Ammon's horn (tissue), 1 donor: ENCODE data around the gene CD53.

Source experiments
- DNase-seq: peaks from one replicate; pipeline ENCODE4 v3.0.0-alpha.2; 2016; ENCODE audit warnings: low spot score

CD53 gene

GRCh38 chr1:110876748-110877341 is 3.9 kb downstream of the CD53 start:
- DNase-seq = no peak

DNA sequence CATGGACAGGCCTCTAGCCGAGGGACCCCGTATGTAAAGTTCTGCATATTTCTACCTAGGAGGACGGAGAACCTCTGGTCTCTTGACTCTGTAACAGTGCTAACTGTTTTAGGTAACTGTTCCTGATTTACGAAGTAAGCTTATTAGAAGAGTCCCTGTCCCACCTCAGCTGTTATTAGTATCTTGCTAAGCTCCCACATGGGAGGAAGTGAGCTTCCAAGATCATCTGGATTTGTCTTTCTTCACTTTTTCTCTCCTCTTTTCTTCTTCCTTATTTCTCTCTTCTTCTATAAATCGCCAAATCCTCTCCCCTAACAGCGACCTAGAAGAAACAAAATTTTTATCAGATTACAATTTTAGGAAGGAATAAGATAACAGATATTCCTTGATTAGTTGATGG is 4.4 kb downstream of the CD53 start:
- no peak for DNase-seq

DNA sequence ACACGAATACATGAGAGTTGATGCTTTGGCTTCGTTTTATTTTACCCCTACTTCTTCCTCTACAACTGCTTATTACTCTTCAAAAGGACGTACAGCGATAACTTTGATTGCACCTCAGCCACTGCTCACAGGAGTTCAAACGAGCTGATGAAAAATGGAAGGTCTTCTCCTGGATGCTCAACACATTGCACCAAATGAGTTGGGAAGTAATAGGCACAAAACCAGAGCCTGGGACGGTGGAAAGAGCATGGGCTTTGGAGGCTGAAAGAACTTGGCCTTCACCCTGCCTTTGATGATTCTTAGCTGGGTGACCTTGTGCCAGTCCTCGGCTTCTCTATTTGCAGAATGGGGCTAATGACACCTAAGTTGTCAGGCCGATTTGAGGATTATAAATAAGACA is 4.8 kb downstream of the CD53 start:
- DNase-seq = no peak

DNA sequence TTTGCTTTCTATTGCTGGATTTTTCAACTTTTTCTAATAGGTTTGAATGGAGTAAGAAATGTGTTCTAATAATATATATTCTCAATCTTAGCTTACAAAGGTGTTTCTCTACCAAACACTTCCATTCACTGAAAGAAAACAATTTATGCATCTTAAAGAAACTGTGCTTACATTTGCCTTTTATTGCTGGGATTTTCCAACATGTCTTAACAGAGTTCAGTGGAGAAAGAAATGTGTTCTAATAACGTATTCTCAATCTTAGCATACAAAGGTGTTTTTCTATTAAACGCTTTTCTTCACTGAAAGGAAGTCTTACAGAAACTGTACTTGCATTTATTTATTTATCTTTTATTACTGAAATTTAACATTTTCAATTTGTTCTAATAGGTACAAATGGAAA is 5.6 kb downstream of the CD53 start:
- no peak for DNase-seq

GRCh38 chr1:110878993-110879392 is 6.0 kb downstream of the CD53 start:
- DNase-seq = no peak

GRCh38 chr1:110879758-110880606 is 7.0 kb downstream of the CD53 start:
- DNase-seq = no peak

DNA sequence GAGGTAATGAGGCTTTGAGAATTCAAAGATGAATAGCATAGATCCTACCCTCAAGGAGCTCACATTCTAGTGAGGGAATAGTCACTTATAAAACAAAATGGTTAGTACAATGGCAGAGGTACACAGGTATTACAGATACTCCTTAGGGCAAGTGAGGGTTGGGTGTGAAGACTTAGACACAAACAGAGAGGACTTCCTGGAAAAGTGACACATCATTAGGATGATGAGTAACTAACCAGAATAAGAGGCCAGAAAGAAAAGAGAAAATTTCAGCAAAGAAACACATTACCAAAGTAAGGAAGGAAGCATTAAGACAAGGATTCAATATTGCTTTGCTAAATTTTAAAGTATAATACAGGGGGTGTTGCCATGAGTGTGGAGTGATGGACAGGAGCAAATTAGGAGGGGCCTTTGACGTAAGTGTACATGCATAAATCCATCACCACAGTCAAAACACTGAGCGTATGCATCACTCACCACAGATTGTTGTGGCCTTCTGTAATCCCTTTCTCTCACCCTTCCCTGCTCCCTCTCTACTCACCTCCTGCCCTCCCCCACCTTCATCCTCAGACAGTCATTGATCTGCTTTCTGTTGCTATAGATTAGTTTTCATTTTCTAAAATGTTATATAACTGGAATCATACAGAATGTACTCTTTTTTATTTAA is 7.9 kb downstream of the CD53 start:
- DNase-seq = no peak

GRCh38 chr1:110888049-110888448 is 15.1 kb downstream of the CD53 start:
- no peak for DNase-seq

- no peak for DNase-seq
Observed at GRCh38 chr1:110888641-110889040, 15.7 kb downstream of the CD53 start.

DNA sequence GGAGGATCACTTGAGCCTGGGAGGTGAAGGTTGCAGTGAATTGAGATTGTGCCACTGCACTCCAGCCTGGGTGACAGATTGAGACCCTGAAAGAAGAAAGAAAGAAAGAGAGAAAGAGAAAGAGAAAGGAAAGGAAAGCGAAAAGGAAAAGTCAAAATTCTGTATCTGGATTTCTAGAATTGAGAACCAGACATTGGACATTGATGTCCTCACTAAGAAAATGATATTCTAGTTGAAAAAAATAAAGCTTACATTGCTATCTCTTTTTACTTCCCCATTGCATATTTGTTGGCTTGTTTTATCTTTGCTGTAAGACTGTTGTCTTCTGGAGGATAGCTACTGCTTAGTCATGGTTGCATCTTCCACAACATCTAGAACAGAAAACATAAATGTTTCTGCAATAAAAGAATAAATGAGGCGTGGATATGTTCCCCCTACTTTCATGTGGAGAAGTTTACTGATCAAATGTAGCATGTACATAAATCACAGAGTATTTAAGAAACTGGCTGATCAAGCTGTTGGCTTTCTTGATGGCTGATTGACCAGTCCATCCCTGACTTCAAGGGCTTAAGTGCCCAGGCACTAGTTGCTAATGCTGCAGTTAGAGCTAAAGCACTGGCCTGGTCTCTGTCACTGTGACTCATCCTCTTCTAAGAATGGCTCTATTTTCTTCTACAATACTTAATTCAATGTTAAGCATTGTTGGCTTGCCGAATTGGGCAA is 17.7 kb downstream of the CD53 start:
- DNase-seq = no peak

- DNase-seq = no peak
Observed at GRCh38 chr1:110893908-110894490, 21.1 kb downstream of the CD53 start.

- DNase-seq = no peak
Observed at GRCh38 chr1:110896090-110896489, 23.1 kb downstream of the CD53 start.

- DNase-seq = no peak
Observed at GRCh38 chr1:110897681-110898080, 24.7 kb downstream of the CD53 start.

DNA sequence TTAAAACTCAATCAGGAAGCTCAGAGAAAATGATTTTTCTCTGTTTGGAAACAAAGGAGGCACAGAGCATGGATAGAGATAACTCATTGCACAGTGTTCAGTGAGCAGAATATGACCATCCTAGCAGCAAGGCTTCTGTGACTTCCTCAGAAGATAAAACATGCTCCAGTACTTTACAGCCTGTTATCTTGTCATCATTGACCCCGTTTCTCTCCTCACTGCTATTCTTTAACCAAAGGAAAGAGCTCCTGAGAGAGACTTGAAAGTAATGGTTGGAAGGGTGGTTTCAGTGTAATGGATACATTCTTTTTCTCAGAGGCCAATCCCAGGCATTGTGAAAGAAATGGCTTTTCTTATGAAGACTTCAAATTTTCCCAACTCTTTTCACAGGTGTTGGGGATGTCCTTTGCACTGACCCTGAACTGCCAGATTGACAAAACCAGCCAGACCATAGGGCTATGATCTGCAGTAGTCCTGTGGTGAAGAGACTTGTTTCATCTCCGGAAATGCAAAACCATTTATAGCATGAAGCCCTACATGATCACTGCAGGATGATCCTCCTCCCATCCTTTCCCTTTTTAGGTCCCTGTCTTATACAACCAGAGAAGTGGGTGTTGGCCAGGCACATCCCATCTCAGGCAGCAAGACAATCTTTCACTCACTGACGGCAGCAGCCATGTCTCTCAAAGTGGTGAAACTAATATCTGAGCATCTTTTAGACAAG is 25.9 kb downstream of the CD53 start:
- no peak for DNase-seq

DNA sequence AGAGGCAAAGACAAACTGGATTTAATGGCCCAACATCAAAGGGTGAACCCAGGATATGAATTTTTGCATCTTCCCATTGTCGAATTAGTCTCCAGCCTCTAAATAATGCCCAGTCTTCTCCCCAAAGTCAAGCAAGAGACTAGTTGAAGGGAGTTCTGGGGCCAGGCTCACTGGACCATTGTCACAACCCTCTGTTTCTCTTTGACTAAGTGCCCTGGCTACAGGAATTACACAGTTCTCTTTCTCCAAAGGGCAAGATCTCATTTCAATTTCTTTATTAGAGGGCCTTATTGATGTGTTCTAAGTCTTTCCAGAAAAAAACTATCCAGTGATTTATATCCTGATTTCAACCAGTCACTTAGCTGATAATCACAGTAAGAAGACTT is 26.5 kb downstream of the CD53 start:
- no peak for DNase-seq

GRCh38 chr1:110902820-110903463 is 30.0 kb downstream of the CD53 start:
- no peak for DNase-seq

DNA sequence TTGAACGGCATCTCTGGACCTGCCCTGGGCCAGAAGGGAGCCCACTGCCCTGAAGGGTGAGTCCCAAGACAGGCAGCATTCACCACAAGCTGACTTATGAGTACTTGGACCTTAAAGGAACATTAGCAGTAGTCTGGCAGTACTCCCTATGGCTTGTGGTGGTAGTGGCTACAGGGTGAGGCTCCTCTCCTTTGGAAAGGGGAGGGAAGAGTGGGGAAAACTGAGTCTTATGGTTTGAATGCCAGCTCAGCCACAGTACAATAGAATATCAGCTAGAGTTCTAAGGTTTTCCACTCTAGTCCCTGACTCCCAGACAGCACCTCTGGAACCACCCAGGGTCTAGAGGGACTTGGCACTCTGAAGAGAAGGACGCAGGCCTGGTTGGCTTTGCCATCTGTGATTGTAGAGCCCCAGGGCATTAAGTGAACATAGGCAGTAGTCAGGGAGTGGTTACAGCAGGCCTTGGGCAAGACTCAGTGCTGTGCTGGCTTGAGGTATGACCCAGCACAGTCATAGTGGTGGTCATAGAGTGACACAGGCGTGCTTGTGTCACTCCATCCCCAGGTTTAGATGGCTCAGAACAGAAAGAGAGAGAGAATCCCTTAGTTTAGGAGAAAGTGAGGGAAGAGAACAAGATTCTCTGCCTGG is 31.0 kb downstream of the CD53 start:
- no peak for DNase-seq

- no peak for DNase-seq
Observed at GRCh38 chr1:110912784-110913183, 39.8 kb downstream of the CD53 start.

DNA sequence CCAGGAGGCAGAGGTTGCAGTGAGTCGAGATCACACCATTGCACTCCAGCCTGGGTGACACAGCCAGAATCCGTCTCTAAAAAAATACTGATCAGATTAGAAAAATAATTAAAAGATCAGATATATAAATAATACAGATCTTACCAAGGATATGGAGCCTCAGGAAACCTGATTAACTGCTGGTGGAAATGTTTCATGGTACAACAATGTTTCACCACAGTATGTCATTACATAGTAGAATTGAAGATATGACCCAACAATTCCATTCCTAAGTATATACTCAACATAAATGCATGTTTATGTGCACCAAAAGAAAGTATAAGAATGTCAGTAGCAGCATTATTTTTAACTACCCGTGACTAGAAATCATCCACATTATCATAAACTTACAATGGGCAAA is 41.7 kb downstream of the CD53 start:
- no peak for DNase-seq

DNA sequence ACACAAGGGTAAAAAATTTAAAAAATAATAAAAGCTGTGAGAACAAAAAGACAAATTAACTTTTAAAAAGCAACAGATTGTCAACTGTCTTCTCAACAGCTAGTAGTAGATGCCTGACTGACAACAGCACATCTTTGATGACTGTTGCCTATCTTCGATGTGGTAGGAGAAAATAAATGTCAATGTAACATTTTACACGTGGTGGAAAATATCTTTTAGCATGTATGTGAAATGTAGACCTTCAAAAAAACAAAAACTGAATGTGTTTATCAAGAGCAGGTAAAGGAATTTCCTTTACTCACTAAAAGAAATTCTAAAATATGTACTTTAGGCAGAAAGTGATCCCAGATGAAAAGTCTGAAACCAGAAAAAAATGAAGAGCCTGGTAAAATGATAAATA is 42.9 kb downstream of the CD53 start:
- no peak for DNase-seq

GRCh38 chr1:110916274-110916668 is 43.3 kb downstream of the CD53 start:
- DNase-seq = no peak
